NT2/D1 (cell line): ENCODE measurements around the gene KIF18A.

Experiments
- YY1 ChIP-seq: IDR thresholded peaks from 2 replicates; pipeline ENCODE4 v1.6.1; 2011; ENCODE audit not compliant: insufficient read length, insufficient read depth
- ZNF274 ChIP-seq: IDR thresholded peaks from 2 replicates; pipeline ENCODE4 v1.6.1; 2011; ENCODE audit warnings: mild to moderate bottlenecking, low read depth, low read length

GRCh38 chr11:28058333-28058732 lies 49.6 kb downstream of the KIF18A start:
- no peak for TF ChIP-seq ZNF274
- no peak for TF ChIP-seq YY1
